EL (cell line): ENCODE data around the gene INSRR.

Experiments used
- DNase-seq: peaks from one replicate; pipeline ENCODE4 v3.0.0-alpha.2; 2016

INSRR gene

DNA sequence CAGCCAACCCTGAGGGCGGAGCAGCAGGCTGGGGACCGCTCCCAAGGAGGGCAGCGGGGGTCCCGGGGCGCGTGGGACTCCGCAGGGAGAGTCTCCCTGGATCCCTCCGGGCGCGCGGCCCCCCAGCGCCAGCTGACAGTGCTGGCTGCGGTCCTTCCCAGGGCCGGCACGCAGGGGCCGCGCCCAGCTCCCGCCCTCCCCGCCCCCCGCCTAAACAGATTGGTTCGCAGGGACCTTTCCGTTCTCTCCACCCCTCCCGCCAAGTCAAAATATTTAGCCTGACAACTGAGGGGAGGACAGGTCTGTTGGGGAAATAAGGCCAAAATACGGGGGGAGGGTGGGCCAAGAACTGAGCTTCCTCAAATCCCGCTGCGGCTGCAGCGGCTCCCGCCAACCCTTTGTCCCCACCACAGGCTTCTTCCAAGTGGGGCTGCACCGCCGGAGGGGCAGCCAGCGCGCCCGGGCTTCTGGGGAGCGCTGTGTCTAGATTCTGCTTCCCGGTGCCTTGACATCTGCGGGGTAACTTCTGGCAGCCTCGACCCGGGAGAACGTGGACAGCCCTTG, at the start of gene INSRR:
Gene INSRR, minus strand, starts transcription at position 159 of the 564 bp plus-strand sequence. CDS start 496 bp downstream, outside the sequence.
- DNase-seq = no peak

GRCh38 chr1:156908541-156908940, 49.6 kb upstream of the INSRR start:
- no peak for DNase-seq

DNA sequence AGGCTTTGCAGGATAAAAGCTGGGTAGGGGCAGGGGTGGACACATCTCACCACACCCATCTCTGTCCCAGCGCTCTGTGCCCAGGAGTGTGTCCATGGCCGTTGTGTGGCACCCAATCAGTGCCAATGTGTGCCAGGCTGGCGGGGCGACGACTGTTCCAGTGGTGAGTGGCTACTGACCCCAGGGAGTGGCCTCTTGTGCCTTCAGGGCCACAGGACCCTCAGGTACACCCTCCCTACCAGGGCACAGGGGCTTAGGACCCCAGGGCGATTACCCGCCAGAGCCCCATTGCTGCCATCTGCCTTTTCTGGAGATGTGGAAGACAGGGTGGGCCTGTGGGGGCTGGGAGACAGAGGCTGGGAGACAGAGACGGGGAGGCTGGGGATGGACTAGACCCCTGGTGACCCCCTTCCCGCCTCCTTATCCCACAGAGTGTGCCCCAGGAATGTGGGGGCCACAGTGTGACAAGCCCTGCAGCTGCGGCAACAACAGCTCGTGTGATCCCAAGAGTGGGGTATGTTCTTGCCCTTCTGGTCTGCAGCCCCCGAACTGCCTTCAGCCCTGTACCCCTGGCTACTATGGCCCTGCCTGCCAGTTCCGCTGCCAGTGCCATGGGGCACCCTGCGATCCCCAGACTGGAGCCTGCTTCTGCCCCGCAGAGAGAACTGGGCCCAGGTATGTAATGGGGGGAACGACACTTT, 47.4 kb upstream of the INSRR start:
- no peak for DNase-seq

DNA sequence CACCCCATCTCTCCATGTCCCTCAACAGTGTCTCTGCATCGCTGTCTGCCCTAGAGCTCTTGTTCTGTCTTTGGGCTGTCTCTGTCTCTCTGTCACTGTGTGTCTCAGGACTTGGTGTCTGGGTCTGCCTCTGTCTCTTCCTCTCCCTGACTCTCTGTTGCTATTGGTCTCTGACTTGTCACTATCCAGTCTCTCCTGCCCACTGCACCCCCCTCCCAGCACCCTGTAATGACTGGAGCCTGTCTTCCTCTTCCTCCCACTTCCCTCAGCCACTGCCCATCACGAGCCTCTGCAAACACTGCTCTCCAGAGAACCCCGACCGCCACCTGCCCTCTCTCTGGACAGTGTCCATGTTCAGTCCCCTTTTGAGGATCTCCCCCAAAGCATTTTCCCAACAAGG, 46.7 kb upstream of the INSRR start:
- DNase-seq = no peak

- DNase-seq = no peak
These were observed 46.3 kb upstream of the INSRR start for GRCh38 chr1:156905176-156905575.

GRCh38 chr1:156904187-156904959, 45.5 kb upstream of the INSRR start:
- DNase-seq = no peak

DNA sequence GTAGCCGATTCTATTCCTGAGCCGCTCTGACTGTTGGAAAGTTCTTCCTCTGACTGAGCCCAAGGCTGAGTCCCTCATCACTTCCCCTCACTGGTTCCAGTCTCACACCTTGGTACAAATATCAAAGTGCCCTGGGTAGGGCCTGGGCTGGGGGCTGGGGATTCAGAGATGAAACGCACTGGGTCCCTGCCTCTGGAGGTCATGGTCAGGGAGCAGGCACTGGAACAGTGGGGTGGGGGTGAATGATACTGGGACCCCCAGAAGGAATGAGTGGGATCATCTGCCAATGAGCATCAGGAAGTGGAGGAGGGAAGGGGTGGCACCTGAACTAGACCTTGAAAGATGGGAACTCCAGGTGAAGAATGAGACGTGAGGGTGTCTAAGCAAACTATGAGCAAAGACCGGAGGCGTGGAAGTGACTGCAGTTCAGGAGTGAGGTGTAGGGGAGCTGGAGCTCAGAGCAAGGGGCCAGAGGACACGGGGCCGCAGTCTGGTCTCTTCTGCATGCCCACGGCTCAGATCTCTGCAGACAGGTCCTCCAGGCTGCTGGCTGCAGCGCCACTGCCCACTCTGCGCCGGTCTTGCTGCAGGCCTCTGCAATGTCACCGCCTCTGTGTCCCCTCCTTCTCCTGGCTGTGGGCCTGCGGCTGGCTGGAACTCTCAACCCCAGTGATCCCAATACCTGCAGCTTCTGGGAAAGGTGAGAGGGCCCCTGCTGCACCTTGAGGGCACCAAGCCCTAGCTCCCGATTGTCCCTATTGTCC, 44.6 kb upstream of the INSRR start:
- no peak for DNase-seq

DNA sequence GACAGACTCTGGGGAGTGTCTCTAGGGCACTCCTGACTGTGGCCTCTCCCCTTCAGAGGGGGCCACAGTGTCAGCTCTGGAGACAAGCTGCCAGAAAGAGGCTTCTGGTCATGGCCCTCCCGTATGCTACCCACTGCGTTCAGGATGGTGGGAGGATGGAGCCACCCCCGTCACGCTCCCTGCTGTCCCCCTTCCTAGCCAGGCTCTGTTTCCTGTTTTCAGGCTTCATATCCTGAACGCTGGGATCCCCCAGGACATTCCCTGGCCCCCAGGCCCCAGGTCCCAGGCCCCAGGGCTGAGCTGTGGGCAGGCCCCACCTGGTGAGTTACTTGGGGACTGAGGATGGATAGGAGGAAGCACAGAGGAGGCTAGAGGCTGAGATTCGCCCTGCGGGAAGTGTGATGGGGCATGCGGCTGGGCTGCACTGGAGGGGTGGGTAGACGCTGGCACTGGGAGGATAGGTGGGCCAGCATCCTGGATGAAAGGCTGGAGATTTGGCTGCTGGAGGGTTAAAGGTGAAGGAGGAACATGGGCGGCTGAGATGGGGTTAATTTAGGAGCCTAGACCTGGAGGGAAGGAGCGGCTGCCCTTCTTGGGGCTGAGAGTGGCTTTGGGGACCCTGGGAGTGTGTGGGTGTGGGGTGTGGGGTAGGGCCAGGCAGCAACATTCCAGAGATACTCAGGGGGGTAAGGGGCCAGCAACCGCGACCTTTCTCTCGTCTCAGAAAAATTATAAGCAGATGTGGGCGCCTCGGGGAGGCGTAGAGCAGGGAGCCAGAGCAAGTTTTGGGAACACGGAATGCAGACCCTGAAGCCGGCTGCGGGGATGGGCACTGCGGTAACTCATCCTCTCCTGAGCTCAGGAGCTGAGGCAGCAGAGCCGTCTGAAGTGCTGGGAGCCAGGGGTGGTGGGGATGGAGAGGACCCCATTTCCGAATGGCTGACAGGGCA, 43.3 kb upstream of the INSRR start:
- peak; percentile 77 for DNase-seq

DNA sequence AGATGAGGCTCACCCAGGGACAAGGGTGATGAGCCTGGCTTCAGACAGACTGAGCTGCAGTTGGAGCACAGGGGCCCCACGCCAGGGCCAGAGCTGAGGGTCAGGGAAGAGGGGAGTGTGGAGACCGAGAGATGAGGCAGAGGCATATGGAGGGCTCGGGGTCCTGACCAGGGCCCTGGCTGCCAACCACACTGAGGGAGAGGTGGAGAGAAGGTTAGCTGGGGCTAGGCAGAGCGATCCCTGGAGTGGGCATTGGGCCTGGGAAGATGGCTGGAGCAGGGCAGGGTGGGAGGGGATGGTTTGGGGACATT, 42.6 kb upstream of the INSRR start:
- DNase-seq = no peak

GRCh38 chr1:156900896-156901589, 42.1 kb upstream of the INSRR start:
- no peak for DNase-seq

DNA sequence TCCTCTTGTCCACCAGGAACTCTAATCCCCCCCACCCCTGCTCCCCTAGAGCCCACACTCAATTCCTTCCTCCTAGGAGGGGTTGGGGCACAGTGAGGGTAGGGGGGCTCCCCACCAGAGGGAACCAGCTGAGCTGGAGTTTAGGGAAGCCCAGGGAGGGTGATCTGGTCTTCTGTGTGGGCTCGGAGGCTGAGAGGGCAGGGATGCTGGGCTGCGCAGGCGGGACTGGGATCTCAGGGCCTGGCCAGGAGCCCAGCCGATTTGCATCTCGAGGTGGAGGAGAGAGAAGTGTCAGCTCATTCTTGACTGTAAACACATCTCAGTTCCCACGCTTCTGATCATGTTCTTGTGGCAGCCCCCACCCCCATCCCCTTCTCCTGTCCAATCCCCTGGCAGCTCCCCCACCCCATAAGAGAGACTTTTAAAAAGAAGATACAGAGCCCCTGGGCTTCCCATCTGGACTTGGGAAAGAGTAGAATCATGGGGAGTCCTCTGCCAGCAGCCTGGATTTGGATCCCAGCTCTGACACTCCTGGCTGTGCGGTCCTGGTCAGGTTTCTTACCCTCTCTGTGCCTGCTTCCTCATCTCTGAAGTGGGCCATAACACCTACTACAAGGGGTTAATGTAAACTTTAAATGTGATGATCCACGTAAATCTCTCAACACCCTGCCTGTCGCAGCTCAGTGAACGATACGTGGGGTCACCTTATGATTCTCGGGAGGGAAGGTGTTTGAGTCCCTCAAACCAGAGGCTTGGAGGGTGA, 41.2 kb upstream of the INSRR start:
- no peak for DNase-seq

DNA sequence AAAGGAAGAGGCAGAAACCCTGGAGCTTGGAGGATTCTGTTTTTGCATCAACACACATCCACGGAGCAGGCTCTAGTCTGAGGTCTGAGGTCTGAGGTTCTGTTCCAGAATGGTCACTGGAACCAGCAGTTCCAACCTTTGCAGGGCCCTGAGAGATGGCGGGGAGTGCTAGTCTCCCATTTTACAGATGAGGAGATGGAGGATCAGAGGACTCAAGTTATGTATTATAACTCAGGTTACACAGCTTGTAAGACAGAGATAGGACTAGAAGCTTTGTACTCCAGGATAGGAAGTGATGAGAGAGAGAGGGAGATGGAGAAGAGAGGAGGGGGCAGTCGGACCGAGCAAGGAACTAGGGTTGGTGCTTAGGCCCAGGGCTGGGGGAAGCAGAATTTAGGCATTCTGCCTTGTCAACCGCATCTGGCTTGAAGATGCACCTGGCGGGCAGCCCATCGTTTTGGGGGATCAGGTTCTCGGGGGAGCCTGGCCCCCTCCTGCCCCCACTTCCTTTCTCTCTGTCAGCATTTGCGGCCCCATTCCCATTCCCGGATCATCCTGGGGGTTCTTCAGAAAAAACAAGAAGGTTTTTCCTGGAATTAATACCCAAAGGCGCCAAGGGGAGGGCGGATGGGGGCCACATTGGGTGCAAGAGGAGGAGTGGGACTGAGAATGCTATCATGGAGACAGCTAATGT, 40.2 kb upstream of the INSRR start:
- DNase-seq = no peak

DNA sequence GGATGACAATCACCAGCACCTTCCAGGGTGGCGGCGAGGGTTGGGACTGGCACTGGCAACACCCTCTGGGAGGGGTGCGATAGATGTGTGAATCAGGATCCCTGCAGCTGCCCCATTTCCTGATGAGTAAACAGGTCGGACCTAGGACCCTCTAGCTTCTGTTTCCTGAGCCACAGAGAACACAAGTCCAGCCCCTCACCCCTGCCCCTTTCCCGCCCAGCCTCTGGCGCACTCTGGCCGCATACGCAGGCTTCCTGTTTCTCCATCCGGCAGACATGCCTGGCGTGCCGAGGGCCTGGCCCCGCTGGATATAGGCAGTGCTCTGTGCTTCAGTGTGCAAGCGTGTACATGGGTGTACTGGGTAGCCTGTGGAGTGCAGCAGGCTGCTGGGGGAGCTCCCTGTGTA, 39.2 kb upstream of the INSRR start:
- DNase-seq = peak; percentile 83

- peak; percentile 91 for DNase-seq
These were observed 38.3 kb upstream of the INSRR start for GRCh38 chr1:156897078-156897825.

DNA sequence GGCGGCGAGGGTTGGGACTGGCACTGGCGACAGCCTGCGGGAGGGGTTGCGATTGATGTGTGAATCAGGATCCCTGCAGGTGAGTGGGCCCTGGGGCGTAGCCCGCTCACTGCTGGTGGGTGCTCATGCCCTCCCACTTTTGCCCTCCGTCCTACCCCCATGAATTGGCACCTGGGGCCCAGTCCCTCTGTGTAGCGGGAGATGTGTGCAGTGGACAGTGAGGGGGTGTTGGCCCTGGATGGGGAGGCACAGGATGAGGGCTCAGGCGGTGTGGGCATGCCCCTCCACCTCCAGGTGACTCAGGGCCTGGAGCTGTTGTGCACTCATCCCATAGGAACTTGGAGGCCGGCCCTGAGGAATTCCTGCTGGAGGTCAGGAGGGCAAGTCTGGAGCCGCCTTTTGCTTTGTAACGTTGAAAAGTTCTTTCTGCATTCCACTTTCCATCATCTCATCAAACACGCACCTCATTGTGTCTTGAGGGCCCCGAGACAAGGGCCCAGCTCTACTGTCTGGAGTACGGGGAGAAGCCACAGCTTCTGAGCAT, 37.6 kb upstream of the INSRR start:
- DNase-seq = peak; percentile 97

GRCh38 chr1:156895927-156896326, 37.0 kb upstream of the INSRR start:
- DNase-seq = no peak

- DNase-seq = peak; percentile 84
These were observed 36.5 kb upstream of the INSRR start for GRCh38 chr1:156895455-156895812.

DNA sequence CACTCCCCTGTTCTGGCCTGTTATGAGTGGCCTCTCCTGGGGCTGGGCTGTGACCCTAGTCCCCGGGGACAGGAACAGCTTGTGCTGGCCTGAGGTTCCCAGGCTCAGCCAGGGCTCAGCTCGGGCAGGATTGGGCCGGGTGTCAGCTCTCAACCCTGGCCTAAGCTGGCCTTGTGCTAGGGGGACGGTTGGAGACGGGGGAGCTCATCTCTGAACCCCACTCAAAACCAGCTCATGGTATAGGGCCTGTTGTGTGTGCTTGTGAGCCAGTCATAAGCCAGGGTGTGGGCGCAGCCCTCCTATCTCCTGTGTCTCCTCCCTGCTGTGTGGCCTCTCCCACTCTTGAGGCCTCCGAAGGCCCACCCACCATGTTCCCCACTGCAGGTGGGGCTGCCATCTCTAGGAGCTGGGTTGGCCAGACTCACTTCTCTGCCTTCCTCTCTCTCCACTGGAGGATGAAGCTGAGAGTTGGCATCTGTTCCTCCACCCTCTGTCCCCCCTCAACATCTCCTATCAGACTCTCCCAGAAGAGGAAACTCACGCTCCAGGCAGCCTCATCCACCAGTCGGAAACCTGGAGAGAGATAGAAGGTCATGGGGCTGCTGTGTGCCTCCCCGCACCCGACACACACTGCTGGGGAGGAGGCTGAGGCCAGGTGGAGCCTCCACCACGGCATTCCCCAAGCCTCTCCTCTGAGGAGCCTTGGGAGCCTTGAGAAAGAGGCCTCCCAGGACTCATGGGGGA, 36.0 kb upstream of the INSRR start:
- peak; percentile 64 for DNase-seq

DNA sequence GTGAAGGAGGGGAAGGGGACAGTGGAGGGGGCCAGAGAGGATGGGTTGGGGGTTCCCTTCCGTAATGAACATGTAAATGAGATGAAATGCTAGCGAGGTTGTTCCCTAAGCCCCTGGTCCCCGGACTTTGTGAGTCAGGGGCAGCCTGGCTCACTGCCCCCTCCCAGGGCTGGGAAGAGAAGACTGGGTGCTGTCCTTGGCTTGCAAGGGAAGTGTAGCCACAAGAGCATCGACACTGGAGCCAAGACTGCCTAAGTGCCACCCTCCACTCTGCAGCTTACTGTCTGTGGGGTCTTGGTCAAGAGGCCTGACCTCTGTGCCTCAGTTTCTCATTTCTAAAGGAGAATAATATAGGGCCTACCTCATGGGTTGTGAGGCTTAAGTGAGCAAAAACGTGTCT, 35.1 kb upstream of the INSRR start:
- DNase-seq = no peak
